Fibroblast of mammary gland (primary cell): ENCODE measurements around the gene SEMA4G.
"Not testable (repeated sequence)": the region's sequence is repeated elsewhere in the genome, so short reads cannot be mapped to it uniquely, and the experiment has no call there.

Experiments
- DNase-seq: peaks from one replicate; pipeline ENCODE4 v3.0.0-alpha.2; 2010; ENCODE audit warnings: low read depth
- H3K4me3 ChIP-seq: 2 replicates; pipeline ENCODE4 v1.5.1; 2011; ENCODE audit warnings: low read depth, mild to moderate bottlenecking, low read length, moderate library complexity; ENCODE audit not compliant: control insufficient read depth
- TF ChIP-seq, protein P1 (sequence below): conservative IDR thresholded peaks from 2 replicates; pipeline ENCODE4 v1.5.1; 2011; ENCODE audit warnings: low read depth, low read length, inconsistent platforms; ENCODE audit not compliant: control insufficient read depth, insufficient read depth

Gene SEMA4G

DNA sequence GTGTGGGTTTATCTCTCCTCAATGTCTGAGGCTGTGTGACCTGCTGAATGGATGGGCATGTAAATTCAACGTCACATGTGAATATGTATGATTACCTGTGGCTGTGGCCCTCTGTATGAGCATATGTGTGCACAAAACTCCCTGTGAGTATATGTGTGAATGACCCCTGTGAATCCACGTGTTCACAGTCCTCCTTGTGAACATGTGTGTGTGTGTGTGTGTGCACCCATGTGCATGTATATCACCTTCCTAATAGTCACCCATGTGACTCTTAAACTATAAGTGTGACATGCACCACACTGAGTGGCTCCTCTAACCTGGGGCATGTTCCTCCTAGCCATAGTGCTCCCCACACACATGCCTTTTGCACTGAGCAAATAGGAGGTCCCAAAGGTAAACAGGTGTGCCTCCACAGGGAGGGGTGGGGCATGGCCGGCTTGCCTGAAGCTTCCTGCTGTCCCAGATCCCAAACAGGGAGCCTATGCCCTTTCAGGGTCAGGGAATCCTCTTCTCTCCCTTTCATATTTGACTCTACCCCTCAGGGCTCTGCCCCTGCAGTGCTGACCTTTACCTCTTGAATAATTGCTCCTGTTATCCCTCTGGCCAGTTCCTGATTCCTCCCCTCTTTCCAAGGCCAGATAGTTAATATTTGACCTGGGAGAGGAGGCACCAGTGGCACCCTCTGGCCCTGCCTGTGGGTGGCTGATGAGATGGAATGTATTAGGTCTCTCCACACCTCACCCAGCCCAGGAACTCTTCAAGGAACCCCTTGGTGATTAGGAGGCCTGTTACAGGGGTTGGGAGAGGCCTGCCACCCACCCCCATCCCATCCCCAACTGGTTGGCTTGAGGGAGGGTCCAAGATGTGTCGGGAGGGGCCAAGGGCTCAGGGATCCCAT lies 1.9 kb downstream of the SEMA4G start:
- no peak for DNase-seq
- TF ChIP-seq, protein P1, sequence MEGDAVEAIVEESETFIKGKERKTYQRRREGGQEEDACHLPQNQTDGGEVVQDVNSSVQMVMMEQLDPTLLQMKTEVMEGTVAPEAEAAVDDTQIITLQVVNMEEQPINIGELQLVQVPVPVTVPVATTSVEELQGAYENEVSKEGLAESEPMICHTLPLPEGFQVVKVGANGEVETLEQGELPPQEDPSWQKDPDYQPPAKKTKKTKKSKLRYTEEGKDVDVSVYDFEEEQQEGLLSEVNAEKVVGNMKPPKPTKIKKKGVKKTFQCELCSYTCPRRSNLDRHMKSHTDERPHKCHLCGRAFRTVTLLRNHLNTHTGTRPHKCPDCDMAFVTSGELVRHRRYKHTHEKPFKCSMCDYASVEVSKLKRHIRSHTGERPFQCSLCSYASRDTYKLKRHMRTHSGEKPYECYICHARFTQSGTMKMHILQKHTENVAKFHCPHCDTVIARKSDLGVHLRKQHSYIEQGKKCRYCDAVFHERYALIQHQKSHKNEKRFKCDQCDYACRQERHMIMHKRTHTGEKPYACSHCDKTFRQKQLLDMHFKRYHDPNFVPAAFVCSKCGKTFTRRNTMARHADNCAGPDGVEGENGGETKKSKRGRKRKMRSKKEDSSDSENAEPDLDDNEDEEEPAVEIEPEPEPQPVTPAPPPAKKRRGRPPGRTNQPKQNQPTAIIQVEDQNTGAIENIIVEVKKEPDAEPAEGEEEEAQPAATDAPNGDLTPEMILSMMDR = no peak

DNA sequence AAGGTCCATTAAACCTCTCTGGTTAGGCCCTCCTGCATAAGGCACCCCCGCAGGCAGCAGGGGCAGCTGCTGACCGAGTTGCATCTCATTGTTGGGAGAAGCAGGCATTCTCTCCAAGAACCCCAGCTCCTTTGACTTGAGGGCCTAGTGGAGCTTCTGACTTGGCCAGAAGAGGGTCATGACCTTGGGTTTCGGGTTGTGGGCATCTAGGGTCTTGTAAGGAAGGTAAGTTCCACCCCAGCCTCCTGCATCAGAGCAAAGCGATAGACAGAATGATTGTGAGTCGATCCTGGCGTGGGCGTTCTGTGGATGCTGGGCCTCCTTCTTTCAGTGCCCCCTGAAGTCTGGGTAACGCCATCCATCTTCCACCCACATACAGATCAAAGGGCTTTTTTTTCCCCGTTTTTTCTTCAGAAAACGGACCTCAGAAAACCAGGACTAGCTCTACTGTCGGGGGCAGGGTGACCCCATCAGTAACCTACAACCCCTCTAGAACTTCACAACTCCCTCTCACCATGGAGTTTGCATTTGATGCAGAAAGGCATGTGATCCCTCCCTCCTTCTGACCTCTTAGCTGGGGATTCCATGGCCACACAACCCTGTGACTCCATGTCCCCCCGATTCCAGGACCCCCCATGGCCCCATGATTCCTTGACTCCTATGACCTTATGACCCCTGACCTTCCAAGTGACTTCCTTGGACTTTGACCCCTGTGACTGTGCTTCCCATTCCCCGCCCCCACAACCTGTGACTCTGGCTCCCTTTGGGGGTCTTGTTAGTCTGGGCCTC lies 3.0 kb downstream of the SEMA4G start:
- H3K4me3 ChIP-seq = no peak overlapping the region
- no peak for DNase-seq
- TF ChIP-seq, protein P1 = no peak

More for the DNA sequence above, 1.9 kb downstream of the SEMA4G start:
- H3K4me3 ChIP-seq = no peak overlapping the region

DNA sequence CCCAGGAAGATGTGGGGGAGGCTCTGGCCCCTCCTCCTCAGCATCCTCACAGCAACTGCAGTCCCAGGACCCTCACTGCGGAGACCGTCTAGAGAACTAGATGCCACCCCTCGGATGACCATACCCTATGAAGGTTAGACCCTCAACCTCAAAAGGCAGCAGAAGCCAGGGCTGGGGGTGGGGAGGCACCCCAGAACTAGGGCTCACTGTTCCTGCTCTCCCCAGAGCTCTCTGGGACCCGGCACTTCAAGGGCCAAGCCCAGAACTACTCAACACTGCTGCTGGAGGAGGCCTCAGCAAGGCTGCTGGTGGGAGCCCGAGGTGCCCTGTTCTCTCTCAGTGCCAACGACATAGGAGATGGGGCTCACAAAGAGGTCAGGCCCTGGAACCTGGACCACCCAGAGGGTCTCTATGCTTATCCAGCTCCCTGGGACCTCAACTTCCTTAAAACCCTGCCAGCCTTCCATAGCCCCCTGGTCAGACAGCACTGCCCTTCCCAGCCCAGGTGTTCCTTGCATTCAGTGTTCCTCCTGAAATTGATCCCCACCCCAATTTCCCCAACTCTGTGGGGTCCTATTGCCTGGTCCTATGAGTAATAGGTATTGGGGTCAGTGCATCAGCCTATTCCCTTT lies 3.7 kb downstream of the SEMA4G start:
- no peak overlapping the region for H3K4me3 ChIP-seq
- TF ChIP-seq, protein P1 = no peak
- DNase-seq = no peak

DNA sequence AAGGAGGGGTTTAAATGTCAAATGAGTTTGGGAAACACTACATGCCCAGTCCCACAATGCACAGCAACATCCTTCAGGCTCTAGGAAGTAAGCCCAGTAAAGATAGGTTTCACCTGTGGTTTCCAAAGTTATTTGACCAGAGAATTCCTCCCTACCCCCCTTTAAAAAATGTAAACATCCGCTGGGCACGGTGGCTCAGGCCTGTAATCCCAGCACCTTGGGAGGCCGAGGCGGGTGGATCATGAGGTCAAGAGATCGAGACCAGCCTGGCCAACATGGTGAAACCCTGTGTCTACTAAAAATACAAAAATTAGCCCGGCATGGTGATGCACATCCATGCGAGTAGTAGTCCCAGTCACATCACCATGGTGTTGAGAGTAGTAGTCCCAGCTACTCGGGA lies 6.1 kb downstream of the SEMA4G start:
- H3K4me3 ChIP-seq, DNase-seq: not testable (repeated sequence)

DNA sequence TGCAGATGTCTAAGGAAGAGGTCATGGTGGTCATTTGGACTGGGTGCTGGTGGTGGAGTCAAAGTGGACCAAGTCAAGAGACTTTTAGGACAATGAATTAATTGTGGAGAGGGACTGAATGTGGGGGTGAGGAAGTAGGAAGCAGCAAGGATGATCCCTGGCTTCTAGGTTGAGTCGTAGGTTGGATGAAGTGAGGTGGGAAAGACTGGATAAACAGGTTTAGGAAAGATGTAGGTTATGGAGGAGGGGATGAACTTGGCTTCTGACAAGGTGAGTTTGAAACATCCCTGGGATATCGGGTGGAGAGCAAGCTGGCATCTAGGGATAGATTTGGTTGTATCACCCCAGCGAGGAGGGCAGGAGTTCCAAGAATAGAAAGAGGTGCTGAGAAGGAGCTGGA lies 7.6 kb downstream of the SEMA4G start:
- H3K4me3 ChIP-seq = no peak overlapping the region
- no peak for DNase-seq
- TF ChIP-seq, protein P1 = no peak

DNA sequence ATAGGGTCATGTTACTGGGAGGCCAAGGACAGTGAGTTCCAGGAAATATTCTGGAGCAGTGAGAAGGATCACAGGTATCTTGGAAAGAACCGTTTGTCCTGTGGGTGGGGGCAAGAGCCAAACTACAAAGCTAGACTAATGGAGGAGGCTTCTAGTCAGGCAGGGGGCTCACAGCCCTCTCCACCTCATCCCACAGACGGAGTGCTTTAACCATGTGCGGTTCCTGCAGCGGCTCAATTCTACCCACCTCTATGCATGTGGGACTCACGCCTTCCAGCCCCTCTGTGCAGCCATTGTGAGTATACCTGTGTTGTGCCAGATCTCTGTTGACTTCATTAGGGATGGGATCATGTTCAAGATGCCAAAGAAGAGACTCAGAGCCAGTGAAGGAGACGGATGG lies 8.1 kb downstream of the SEMA4G start:
- no peak overlapping the region for H3K4me3 ChIP-seq
- TF ChIP-seq, protein P1 = no peak
- DNase-seq = no peak
